H9 (cell line): ENCODE data around the gene PPP1R15A. TPM values are rescaled to one million over a fixed set of nuclear protein-coding genes. Genes with fewer than 3 reads are reported as not detected.

Experiments used
- DNase-seq: peaks from one replicate; pipeline ENCODE4 v3.0.0-alpha.2; 2017
- H2AFZ ChIP-seq: one replicate; pipeline ENCODE4 v1.6.1; 2013; ENCODE audit warnings: mild to moderate bottlenecking, low read length, control low read depth, moderate library complexity
- H2AK5ac ChIP-seq: 2 replicates; pipeline ENCODE4 v1.6.1; 2013; ENCODE audit warnings: low read length, control low read depth, mixed read lengths; ENCODE audit not compliant: insufficient read length
- H2BK120ac ChIP-seq: one replicate; pipeline ENCODE4 v1.6.1; 2013; ENCODE audit warnings: low read depth, mild to moderate bottlenecking, low read length, control low read depth, inconsistent platforms; ENCODE audit not compliant: poor library complexity, severe bottlenecking
- H2BK12ac ChIP-seq: 2 replicates; pipeline ENCODE4 v1.6.1; 2013; ENCODE audit warnings: low read length, control low read depth, mixed read lengths, low read depth; ENCODE audit not compliant: insufficient read length
- H2BK15ac ChIP-seq: 2 replicates; pipeline ENCODE4 v1.6.1; 2013; ENCODE audit warnings: low read depth, low read length, control low read depth
- H2BK20ac ChIP-seq: one replicate; pipeline ENCODE4 v1.6.1; 2013; ENCODE audit warnings: low read depth, mild to moderate bottlenecking, low read length, control low read depth, inconsistent platforms; ENCODE audit not compliant: poor library complexity, severe bottlenecking
- H2BK5ac ChIP-seq: 2 replicates; pipeline ENCODE4 v1.6.1; 2013; ENCODE audit warnings: low read length, control low read depth, mixed read lengths; ENCODE audit not compliant: insufficient read length
- H3K14ac ChIP-seq: 2 replicates; pipeline ENCODE4 v1.6.1; 2013; ENCODE audit warnings: low read length, control low read depth; ENCODE audit not compliant: insufficient read depth
- H3K18ac ChIP-seq: 2 replicates; pipeline ENCODE4 v1.6.1; 2013; ENCODE audit warnings: low read depth, mild to moderate bottlenecking, mixed read lengths, low read length, control low read depth; ENCODE audit not compliant: insufficient read length
- H3K23ac ChIP-seq: 2 replicates; pipeline ENCODE4 v1.6.1; 2013; ENCODE audit warnings: low read length, control low read depth, mixed read lengths, low read depth; ENCODE audit not compliant: insufficient read length
- H3K23me2 ChIP-seq: 2 replicates; pipeline ENCODE4 v1.6.1; 2013; ENCODE audit warnings: low read depth, mild to moderate bottlenecking, mixed read lengths, low read length, control low read depth; ENCODE audit not compliant: insufficient read length, poor library complexity, severe bottlenecking
- H3K27ac ChIP-seq: 2 replicates; pipeline ENCODE4 v1.5.1; 2013; ENCODE audit warnings: low read length, control low read depth, mixed read lengths, low read depth; ENCODE audit not compliant: insufficient read length
- H3K27me3 ChIP-seq: 2 replicates; pipeline ENCODE4 v1.6.1; 2013; ENCODE audit warnings: low read length, control low read depth, inconsistent platforms; ENCODE audit not compliant: insufficient read depth
- H3K4ac ChIP-seq: 2 replicates; pipeline ENCODE4 v1.6.1; 2013; ENCODE audit warnings: low read depth, mild to moderate bottlenecking, control low read depth, inconsistent platforms, low read length, moderate library complexity
- H3K4me1 ChIP-seq: 2 replicates; pipeline ENCODE4 v1.6.1; 2013; ENCODE audit warnings: low read length, control low read depth, inconsistent platforms; ENCODE audit not compliant: insufficient read depth
- H3K4me2 ChIP-seq: 2 replicates; pipeline ENCODE4 v1.6.1; 2013; ENCODE audit warnings: low read length, control low read depth, mixed read lengths; ENCODE audit not compliant: insufficient read length, insufficient read depth
- H3K56ac ChIP-seq: 2 replicates; pipeline ENCODE4 v1.6.1; 2013; ENCODE audit warnings: low read depth, mild to moderate bottlenecking, mixed read lengths, low read length, control low read depth; ENCODE audit not compliant: insufficient read length
- H3K79me1 ChIP-seq: 2 replicates; pipeline ENCODE4 v1.6.1; 2013; ENCODE audit warnings: low read depth, mild to moderate bottlenecking, moderate library complexity, low read length, control low read depth, inconsistent platforms; ENCODE audit not compliant: insufficient read depth, poor library complexity, severe bottlenecking
- H3K79me2 ChIP-seq: 2 replicates; pipeline ENCODE4 v1.6.1; 2013; ENCODE audit warnings: low read length, control low read depth, inconsistent platforms; ENCODE audit not compliant: insufficient read depth
- H3K9ac ChIP-seq: 2 replicates; pipeline ENCODE4 v1.6.1; 2013; ENCODE audit warnings: low read length, control low read depth, mixed read lengths; ENCODE audit not compliant: insufficient read length; ENCODE audit errors: extremely low read depth
- H3K9me3 ChIP-seq: one replicate; pipeline ENCODE4 v1.6.1; 2013; ENCODE audit warnings: low read depth, low read length, inconsistent platforms; ENCODE audit not compliant: control insufficient read depth
- H3T11ph ChIP-seq: one replicate; pipeline ENCODE4 v1.6.1; 2013; ENCODE audit warnings: mild to moderate bottlenecking, low read length, control low read depth, inconsistent platforms
- H4K20me1 ChIP-seq: one replicate; pipeline ENCODE4 v1.6.1; 2013; ENCODE audit not compliant: control insufficient read depth, insufficient read length, insufficient read depth
- H4K5ac ChIP-seq: 2 replicates; pipeline ENCODE4 v1.6.1; 2013; ENCODE audit warnings: low read depth, mild to moderate bottlenecking, mixed read lengths, low read length, control low read depth; ENCODE audit not compliant: insufficient read length
- H4K8ac ChIP-seq: replicated peaks from 2 replicates; pipeline ENCODE4 v1.6.1; 2013; ENCODE audit warnings: low read length, control low read depth, mixed read lengths, low read depth; ENCODE audit not compliant: insufficient read length
- H4K91ac ChIP-seq: 2 replicates; pipeline ENCODE4 v1.6.1; 2013; ENCODE audit warnings: low read depth, mild to moderate bottlenecking, moderate library complexity, mixed read lengths, low read length, control low read depth; ENCODE audit not compliant: insufficient read length
- H3K27ac Mint-ChIP-seq, 3 experiments: 2 replicates in 2 of 3; 3 replicates in 1 of 3; pipeline ENCODE4 v1.8.0; 2020 to 2021; ENCODE audit warnings: mixed read lengths in 3 of 3, mild to moderate bottlenecking in 1 of 3, moderate library complexity in 1 of 3
- H3K27me3 Mint-ChIP-seq: 2 replicates; pipeline ENCODE4 v1.8.0; 2021; ENCODE audit warnings: low read depth, mild to moderate bottlenecking, moderate library complexity, mixed read lengths
- H3K36me3 Mint-ChIP-seq, 3 experiments: 2 replicates in 2 of 3; 3 replicates in 1 of 3; pipeline ENCODE4 v1.8.0; 2020 to 2021; ENCODE audit warnings: low read depth in 3 of 3, mixed read lengths in 3 of 3; ENCODE audit not compliant: insufficient read depth in 1 of 3
- H3K4me1 Mint-ChIP-seq, 2 experiments: 2 replicates each; pipeline ENCODE4 v1.8.0; 2020; ENCODE audit warnings: mixed read lengths in 2 of 2
- H3K4me3 Mint-ChIP-seq, 2 experiments: 2 replicates in 1 of 2; 3 replicates in 1 of 2; pipeline ENCODE4 v1.8.0; 2020 to 2021; ENCODE audit warnings: mild to moderate bottlenecking in 2 of 2, mixed read lengths in 2 of 2, moderate library complexity in 1 of 2
- H3K9me3 Mint-ChIP-seq, 2 experiments: 2 replicates in 1 of 2; 3 replicates in 1 of 2; pipeline ENCODE4 v1.8.0; 2020; ENCODE audit warnings: mild to moderate bottlenecking in 2 of 2, mixed read lengths in 2 of 2, moderate library complexity in 1 of 2
- WGBS: extraction: QIAGEN DNeasy Blood & Tissue Kit; methylation state at CpG from one replicate; pipeline ENCODE4 v1.1.7; 2013; ENCODE audit warnings: missing lambda C conversion rate, low lambda C conversion rate, mixed read lengths; ENCODE audit not compliant: insufficient read length; ENCODE audit errors: extremely low coverage; 5-methylcytosine and 5-hydroxymethylcytosine counted together
- total RNA-seq: library from RNA; stranded (reverse); gene quantifications from 2 replicates; pipeline ENCODE4 v1.2.1, GENCODE V29; 2021
- TF ChIP-seq, protein P1 (sequence below): fragments of 200-600 bp; sonication (generic); conservative IDR thresholded peaks from 3 replicates; pipeline ENCODE4 v1.8.0; 2021; ENCODE audit warnings: antibody characterized with exemption, mild to moderate bottlenecking

Gene PPP1R15A
- total RNA-seq, 1 experiment from 2014 or later = 17.2 TPM

DNA sequence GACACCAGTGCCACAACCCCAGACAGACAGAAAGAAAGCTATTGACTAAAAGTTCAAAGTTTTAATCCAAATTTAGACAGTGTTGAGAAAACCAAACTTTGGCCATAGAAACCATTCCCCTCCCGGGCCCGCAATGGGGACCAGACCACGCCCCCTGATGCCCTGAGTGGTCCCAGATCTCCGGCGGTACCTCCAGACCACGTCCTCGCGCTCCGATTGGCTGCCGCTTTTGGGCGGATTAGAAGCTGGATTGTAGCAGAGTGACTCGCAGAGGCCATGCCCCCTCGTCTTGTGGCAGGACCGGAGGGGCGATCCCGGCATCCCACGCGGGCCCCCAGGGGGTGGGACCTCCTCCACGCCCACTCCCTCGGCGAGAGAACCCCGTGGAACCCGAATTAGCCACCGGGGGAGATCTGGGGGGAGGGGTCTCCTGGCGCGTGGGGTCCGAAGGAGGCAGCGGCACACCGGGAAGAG, 35.1 kb upstream of the PPP1R15A start:
- no peaks in the 10 kb centered on the region for H3K79me2 ChIP-seq
- H3K14ac ChIP-seq = no peak overlapping the region; the same call in 1 of the 2 replicates
- no peak overlapping the region for H2BK15ac ChIP-seq
- no peak overlapping the region for H4K91ac ChIP-seq
- H3K4me3 Mint-ChIP-seq = peak overlapping the region; percentile 78 to 88
- peak overlapping the region; percentile 75 for H3K4me2 ChIP-seq
- H3K27me3 ChIP-seq = no peaks in the 10 kb centered on the region
- no peaks in the 10 kb centered on the region for H3K79me1 ChIP-seq
- H2BK12ac ChIP-seq = no peak overlapping the region
- no peak overlapping the region for H4K5ac ChIP-seq
- peaks cover 7 to 17% (median 12%) of the 10 kb centered on the region in 3 experiments for H3K36me3 Mint-ChIP-seq
- H3K27ac ChIP-seq = peak overlapping the region; percentile 37
- peaks cover 2% of the 10 kb centered on the region; the same call in 1 of the 2 replicates for H3K4me1 ChIP-seq
- no peak overlapping the region for H2BK120ac ChIP-seq
- no peak overlapping the region for H3K56ac ChIP-seq
- WGBS = no CpG with 5 or more reads among the region's 29 CpGs
- DNase-seq = peak; percentile 98
- H3K4ac ChIP-seq = no peak overlapping the region
- peak overlapping the region; percentile 98 to 99 (median 99); a peak in 6 of 7 replicates for H3K27ac Mint-ChIP-seq
- H3K9me3 Mint-ChIP-seq = peaks cover 0 to 2% of the 10 kb centered on the region in 2 experiments; a peak in 1 of 5 replicates
- H3K9me3 ChIP-seq = no peaks in the 10 kb centered on the region
- peaks cover 15% of the 10 kb centered on the region in 2 experiments for H3K4me1 Mint-ChIP-seq
- peaks cover 8% of the 10 kb centered on the region for H3K23me2 ChIP-seq
- no peak overlapping the region for H3K18ac ChIP-seq
- peak overlapping the region; percentile 82 for H2AFZ ChIP-seq
- no peak overlapping the region for H3T11ph ChIP-seq
- H2AK5ac ChIP-seq = no peak overlapping the region
- no peak overlapping the region for H3K23ac ChIP-seq
- no peak overlapping the region for H4K8ac ChIP-seq
- TF ChIP-seq, protein P1, sequence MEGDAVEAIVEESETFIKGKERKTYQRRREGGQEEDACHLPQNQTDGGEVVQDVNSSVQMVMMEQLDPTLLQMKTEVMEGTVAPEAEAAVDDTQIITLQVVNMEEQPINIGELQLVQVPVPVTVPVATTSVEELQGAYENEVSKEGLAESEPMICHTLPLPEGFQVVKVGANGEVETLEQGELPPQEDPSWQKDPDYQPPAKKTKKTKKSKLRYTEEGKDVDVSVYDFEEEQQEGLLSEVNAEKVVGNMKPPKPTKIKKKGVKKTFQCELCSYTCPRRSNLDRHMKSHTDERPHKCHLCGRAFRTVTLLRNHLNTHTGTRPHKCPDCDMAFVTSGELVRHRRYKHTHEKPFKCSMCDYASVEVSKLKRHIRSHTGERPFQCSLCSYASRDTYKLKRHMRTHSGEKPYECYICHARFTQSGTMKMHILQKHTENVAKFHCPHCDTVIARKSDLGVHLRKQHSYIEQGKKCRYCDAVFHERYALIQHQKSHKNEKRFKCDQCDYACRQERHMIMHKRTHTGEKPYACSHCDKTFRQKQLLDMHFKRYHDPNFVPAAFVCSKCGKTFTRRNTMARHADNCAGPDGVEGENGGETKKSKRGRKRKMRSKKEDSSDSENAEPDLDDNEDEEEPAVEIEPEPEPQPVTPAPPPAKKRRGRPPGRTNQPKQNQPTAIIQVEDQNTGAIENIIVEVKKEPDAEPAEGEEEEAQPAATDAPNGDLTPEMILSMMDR = no peak
- H2BK20ac ChIP-seq = no peak overlapping the region
- no peaks in the 10 kb centered on the region for H3K27me3 Mint-ChIP-seq
- H2BK5ac ChIP-seq = no peak overlapping the region
- no peaks in the 10 kb centered on the region for H4K20me1 ChIP-seq
- no peak overlapping the region for H3K9ac ChIP-seq
